Mammary microvascular endothelial cell (primary cell): ENCODE results near the gene OR51F2. TPM values are rescaled to one million over a fixed set of nuclear protein-coding genes. Genes with fewer than 3 reads are reported as not detected.

Source experiments
- total RNA-seq: library from RNA; depleted of rRNA; stranded (reverse); fragments of >200 nt; gene quantifications from 2 replicates; pipeline ENCODE4 v1.2.3, GENCODE V29; 2015

OR51F2 gene
- not detected in 2 replicates for total RNA-seq

GRCh38 chr11:4821021-4821420, at the start of gene OR51F2:
Gene OR51F2, plus strand, starts transcription at chr11:4821321. Its CDS starts 101 bp downstream, at chr11:4821422.

GRCh38 chr11:4804280-4804679, 16.8 kb upstream of the OR51F2 start, which contains the start of gene OR52R1:
Gene OR52R1, minus strand, starts transcription at chr11:4804380. Its CDS starts 0 bp downstream, at chr11:4804380.

GRCh38 chr11:4848908-4849532, 27.9 kb downstream of the OR51F2 start, which contains the start of gene OR51S1:
Gene OR51S1, minus strand, starts transcription at chr11:4849208. Its CDS starts 0 bp downstream, at chr11:4849208.

Other genes with a start within 250 kb of the OR51F2 start
- not detected in 2 replicates for gene OR52I2, start 239.6 kb upstream of the OR51F2 start, total RNA-seq
- not detected in 2 replicates for gene OR52I1, start 227.3 kb upstream of the OR51F2 start, total RNA-seq
- gene TRIM68, start 213.1 kb upstream of the OR51F2 start, total RNA-seq: 7.4 and 12.7 TPM in 2 replicates
- not detected in 2 replicates for gene OR51D1, start 183.8 kb upstream of the OR51F2 start, total RNA-seq
- gene OR51E1, start 177.3 kb upstream of the OR51F2 start, total RNA-seq: not detected in 2 replicates
- gene OR51E2, start 123.5 kb upstream of the OR51F2 start, total RNA-seq: not detected in 2 replicates
- gene MMP26, start 116.5 kb upstream of the OR51F2 start, total RNA-seq: not detected in 2 replicates
- not detected in 2 replicates for gene OR51F1, start 51.4 kb upstream of the OR51F2 start, total RNA-seq
- gene OR52R1, start 16.9 kb upstream of the OR51F2 start, total RNA-seq: not detected in 2 replicates
- gene OR51S1, start 27.9 kb downstream of the OR51F2 start, total RNA-seq: not detected in 2 replicates
- gene OR51T1, start 60.6 kb downstream of the OR51F2 start, total RNA-seq: not detected in 2 replicates
- not detected in 2 replicates for gene OR51A7, start 82.5 kb downstream of the OR51F2 start, total RNA-seq
- gene OR51G2, start 98.0 kb downstream of the OR51F2 start, total RNA-seq: not detected in 2 replicates
- not detected in 2 replicates for gene OR51G1, start 103.0 kb downstream of the OR51F2 start, total RNA-seq
- gene OR51A4, start 126.3 kb downstream of the OR51F2 start, total RNA-seq: not detected in 2 replicates
- gene OR51A2, start 134.4 kb downstream of the OR51F2 start, total RNA-seq: not detected in 2 replicates
- gene OR51L1, start 173.5 kb downstream of the OR51F2 start, total RNA-seq: not detected in 2 replicates
- not detected in 2 replicates for gene OR52J3, start 225.2 kb downstream of the OR51F2 start, total RNA-seq
- gene OR52E2, start 238.3 kb downstream of the OR51F2 start, total RNA-seq: not detected in 2 replicates
- gene OR52E1, start 248.3 kb downstream of the OR51F2 start, total RNA-seq: not detected in 2 replicates